ENCODE measurements around the gene RAD51B. TPM values are rescaled to one million over a fixed set of nuclear protein-coding genes. Genes with fewer than 3 reads are reported as not detected.
A peak's percentile ranks its signal among the peaks of the same experiment; 100 is the strongest.

The RAD51B gene
- total and polyA plus RNA-seq, 2 experiments from 2014 or later, result 11.7 to 17.8 TPM

DNA sequence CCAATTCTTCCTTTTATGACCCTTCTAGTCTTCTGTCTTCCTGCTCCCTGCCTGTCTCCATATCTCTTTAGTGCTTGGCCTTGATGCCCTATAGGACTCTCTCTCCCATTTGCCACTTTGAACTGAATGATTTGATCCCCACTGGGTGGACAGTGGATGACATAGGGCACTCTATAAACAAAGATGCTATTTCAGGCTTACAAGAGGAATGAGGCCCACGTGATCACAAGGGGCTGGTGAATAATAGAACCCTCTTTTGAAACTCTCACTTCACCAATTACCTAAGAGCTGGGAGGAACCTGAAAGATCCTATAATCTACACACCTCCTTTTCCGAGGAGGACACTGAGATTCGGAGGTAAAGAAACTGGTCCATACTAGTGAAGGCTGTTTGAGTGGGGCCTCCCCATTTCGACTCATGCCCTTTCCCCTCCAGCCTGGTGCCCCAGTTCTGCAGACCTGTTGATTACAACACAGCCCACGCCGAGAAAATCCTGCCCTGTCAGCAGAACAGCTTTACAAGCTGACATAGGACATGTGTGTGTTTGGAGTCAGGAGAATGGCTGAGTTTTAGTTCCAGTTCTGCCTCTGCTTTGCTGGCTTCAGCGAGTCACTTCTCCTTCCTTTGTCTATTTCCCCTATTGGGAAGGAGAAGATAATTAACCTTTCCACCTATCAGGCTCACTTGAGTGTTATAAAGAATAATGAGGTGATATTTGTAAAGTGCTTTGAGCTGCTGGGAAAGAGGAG, 573.0 kb downstream of the RAD51B start:
- peak overlapping the region; percentile 82 for H3K27ac ChIP-seq
- peak; percentile 58 to 72 for DNase-seq (ENCODE audit: low read depth in 1 of 2, low spot score in 1 of 2)
- H3K36me3 ChIP-seq, result no peaks in the 10 kb centered on the region
- peaks cover 71% of the 10 kb centered on the region for H3K4me1 ChIP-seq (ENCODE audit: low read depth)
- TF ChIP-seq, protein P1, sequence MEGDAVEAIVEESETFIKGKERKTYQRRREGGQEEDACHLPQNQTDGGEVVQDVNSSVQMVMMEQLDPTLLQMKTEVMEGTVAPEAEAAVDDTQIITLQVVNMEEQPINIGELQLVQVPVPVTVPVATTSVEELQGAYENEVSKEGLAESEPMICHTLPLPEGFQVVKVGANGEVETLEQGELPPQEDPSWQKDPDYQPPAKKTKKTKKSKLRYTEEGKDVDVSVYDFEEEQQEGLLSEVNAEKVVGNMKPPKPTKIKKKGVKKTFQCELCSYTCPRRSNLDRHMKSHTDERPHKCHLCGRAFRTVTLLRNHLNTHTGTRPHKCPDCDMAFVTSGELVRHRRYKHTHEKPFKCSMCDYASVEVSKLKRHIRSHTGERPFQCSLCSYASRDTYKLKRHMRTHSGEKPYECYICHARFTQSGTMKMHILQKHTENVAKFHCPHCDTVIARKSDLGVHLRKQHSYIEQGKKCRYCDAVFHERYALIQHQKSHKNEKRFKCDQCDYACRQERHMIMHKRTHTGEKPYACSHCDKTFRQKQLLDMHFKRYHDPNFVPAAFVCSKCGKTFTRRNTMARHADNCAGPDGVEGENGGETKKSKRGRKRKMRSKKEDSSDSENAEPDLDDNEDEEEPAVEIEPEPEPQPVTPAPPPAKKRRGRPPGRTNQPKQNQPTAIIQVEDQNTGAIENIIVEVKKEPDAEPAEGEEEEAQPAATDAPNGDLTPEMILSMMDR (IDR thresholded peaks at IDR 0.05; ENCODE audit: low read depth, low read length), result no peak
- no peaks in the 10 kb centered on the region for H3K27me3 ChIP-seq
- no peaks in the 10 kb centered on the region for H3K9me3 ChIP-seq (ENCODE audit: low read depth)
- no peak overlapping the region for H3K4me3 ChIP-seq

DNA sequence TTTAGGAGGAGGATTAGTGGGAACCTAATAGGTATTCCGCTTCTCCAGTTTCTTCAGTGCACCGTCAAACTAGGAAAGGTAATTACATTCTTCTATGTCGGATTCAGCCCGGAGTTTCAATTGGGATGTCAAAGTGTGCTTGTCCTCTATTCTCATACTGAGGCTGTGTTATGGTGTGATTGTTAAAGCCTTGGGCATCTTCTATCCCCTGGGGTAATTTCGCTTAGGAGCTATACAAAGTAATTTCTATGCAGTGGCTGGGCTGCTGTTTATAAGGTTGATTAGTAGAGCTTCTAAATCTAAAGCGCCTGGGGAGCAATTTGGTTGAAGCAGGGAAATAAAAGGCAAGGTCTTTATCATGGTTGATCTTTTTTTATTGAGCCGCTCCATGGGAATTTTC, 573.7 kb downstream of the RAD51B start:
- Histone ChIP-seq H3K36me3 (no peaks in the 10 kb centered on the region), H3K27ac (peak overlapping the region; percentile 82), H3K9me3 (ENCODE audit: low read depth) (no peaks in the 10 kb centered on the region), H3K4me3 (no peak overlapping the region), H3K4me1 (ENCODE audit: low read depth) (peaks cover 76% of the 10 kb centered on the region), H3K27me3 (no peaks in the 10 kb centered on the region)
- no peak for DNase-seq (ENCODE audit: low read depth in 1 of 2, low spot score in 1 of 2)
- TF ChIP-seq, protein P1 (IDR thresholded peaks at IDR 0.05; ENCODE audit: low read depth, low read length), result no peak

GRCh38 chr14:68394118-68394763, 574.7 kb downstream of the RAD51B start:
- Histone ChIP-seq H3K27ac (peak overlapping the region; percentile 82), H3K4me1 (ENCODE audit: low read depth) (peaks cover 79% of the 10 kb centered on the region), H3K4me3 (no peak overlapping the region), H3K27me3 (no peaks in the 10 kb centered on the region), H3K9me3 (ENCODE audit: low read depth) (no peaks in the 10 kb centered on the region), H3K36me3 (no peaks in the 10 kb centered on the region)
- no peak for DNase-seq (ENCODE audit: low read depth in 1 of 2, low spot score in 1 of 2)
- TF ChIP-seq, protein P1 (IDR thresholded peaks at IDR 0.05; ENCODE audit: low read depth, low read length), result no peak

GRCh38 chr14:68394764-68395143, 575.2 kb downstream of the RAD51B start:
- Histone ChIP-seq H3K4me1 (ENCODE audit: low read depth) (peaks cover 81% of the 10 kb centered on the region), H3K36me3 (no peaks in the 10 kb centered on the region), H3K27me3 (no peaks in the 10 kb centered on the region), H3K27ac (peak overlapping the region; percentile 3), H3K9me3 (ENCODE audit: low read depth) (no peaks in the 10 kb centered on the region), H3K4me3 (no peak overlapping the region)
- TF ChIP-seq, protein P1 (IDR thresholded peaks at IDR 0.05; ENCODE audit: low read depth, low read length), result no peak
- DNase-seq (ENCODE audit: low read depth in 1 of 2, low spot score in 1 of 2), result no peak

DNA sequence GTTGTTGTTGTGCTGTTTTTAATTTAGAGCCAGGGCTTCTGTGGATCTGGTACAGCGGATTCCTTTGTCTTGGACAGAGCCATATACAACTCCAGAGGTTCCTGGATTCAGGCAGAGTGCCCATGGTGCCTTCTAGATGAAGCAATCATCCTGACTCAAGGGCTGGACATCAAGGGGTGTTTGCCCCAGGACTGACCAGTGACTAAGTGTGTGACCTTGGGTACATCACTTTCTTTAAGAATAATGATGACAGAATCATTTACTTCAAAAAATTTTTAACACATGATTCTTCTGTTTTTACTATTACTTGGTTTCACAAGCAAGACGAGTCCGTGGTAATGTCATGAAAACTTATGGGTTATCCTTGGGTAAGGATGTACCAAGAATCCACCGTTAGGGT, 576.0 kb downstream of the RAD51B start:
- Histone ChIP-seq H3K4me1 (ENCODE audit: low read depth) (peaks cover 87% of the 10 kb centered on the region), H3K4me3 (no peak overlapping the region), H3K27me3 (no peaks in the 10 kb centered on the region), H3K27ac (no peak overlapping the region), H3K9me3 (ENCODE audit: low read depth) (no peaks in the 10 kb centered on the region), H3K36me3 (no peaks in the 10 kb centered on the region)
- DNase-seq (ENCODE audit: low read depth in 1 of 2, low spot score in 1 of 2), result peak in 1 of 2 donors; percentile 65
- TF ChIP-seq, protein P1 (IDR thresholded peaks at IDR 0.05; ENCODE audit: low read depth, low read length), result no peak
